SK-N-SH (cell line): ENCODE data around the gene KLK15.

Experiments
- CHD2 ChIP-seq: fragments of 150-350 bp; IDR thresholded peaks from 2 replicates; pipeline ENCODE4 v1.6.1; 2018; ENCODE audit warnings: low read length; ENCODE audit not compliant: partially characterized antibody
- FOSL2 ChIP-seq: IDR thresholded peaks from 2 replicates; pipeline ENCODE4 v1.4.0; 2012; ENCODE audit warnings: low read depth, mild to moderate bottlenecking, moderate library complexity, borderline replicate concordance
- FOXJ3 ChIP-seq: sonication (generic); formaldehyde crosslinking; IDR thresholded peaks from 2 replicates; pipeline ENCODE4 v1.5.1; 2020; ENCODE audit warnings: mild to moderate bottlenecking, missing genetic modification reagents
- GABPA ChIP-seq: IDR thresholded peaks from 2 replicates; pipeline ENCODE4 v1.4.0; 2012; ENCODE audit warnings: low read depth, mild to moderate bottlenecking
- MAX ChIP-seq: IDR thresholded peaks from 2 replicates; pipeline ENCODE4 v1.4.0; 2012; ENCODE audit warnings: low read depth
- NRF1 ChIP-seq: IDR thresholded peaks from 2 replicates; pipeline ENCODE4 v1.6.1; 2012; ENCODE audit warnings: low read depth, mild to moderate bottlenecking, low read length
- SMC3 ChIP-seq: IDR thresholded peaks from 2 replicates; pipeline ENCODE4 v1.6.1; 2012; ENCODE audit warnings: low read depth, low read length, improper control_type of control experiment
- TF ChIP-seq, protein P1 (sequence below): fragments of 200-600 bp; sonication (generic); IDR thresholded peaks from 2 replicates; pipeline ENCODE4 v1.6.1; 2017; ENCODE audit warnings: antibody characterized with exemption, mild to moderate bottlenecking, moderate library complexity
- TF ChIP-seq, protein P2 (sequence below): IDR thresholded peaks from 2 replicates; pipeline ENCODE4 v1.6.1; 2012; ENCODE audit warnings: mild to moderate bottlenecking, low read depth, low read length, moderate library complexity

DNA sequence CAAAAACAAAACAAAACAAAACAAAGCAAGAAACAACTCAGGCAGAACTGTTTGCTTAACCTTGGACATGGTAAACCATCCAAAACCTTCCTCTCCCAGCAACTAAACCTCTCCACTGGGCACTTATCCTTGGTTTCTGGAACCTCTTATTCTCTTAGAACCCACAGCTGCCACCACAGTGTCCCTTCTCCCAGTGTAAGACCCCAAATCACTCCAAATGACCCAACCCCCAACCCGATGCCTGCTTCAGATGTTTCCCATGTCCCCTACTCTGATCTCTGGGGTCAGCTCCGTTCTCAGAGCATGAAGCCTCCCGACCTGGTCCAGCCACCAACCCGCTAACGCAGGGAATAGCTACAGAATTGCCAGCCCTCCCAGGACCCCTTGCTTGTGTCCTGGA, 40.8 kb upstream of the KLK15 start:
- TF ChIP-seq, protein P1, sequence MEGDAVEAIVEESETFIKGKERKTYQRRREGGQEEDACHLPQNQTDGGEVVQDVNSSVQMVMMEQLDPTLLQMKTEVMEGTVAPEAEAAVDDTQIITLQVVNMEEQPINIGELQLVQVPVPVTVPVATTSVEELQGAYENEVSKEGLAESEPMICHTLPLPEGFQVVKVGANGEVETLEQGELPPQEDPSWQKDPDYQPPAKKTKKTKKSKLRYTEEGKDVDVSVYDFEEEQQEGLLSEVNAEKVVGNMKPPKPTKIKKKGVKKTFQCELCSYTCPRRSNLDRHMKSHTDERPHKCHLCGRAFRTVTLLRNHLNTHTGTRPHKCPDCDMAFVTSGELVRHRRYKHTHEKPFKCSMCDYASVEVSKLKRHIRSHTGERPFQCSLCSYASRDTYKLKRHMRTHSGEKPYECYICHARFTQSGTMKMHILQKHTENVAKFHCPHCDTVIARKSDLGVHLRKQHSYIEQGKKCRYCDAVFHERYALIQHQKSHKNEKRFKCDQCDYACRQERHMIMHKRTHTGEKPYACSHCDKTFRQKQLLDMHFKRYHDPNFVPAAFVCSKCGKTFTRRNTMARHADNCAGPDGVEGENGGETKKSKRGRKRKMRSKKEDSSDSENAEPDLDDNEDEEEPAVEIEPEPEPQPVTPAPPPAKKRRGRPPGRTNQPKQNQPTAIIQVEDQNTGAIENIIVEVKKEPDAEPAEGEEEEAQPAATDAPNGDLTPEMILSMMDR: no peak
- TF ChIP-seq SMC3 (no peak), NRF1 (no peak), CHD2 (no peak), FOSL2 (no peak), GABPA (no peak), FOXJ3 (CRISPR knock-in tag) (no peak), MAX (no peak)
- TF ChIP-seq, protein P2, sequence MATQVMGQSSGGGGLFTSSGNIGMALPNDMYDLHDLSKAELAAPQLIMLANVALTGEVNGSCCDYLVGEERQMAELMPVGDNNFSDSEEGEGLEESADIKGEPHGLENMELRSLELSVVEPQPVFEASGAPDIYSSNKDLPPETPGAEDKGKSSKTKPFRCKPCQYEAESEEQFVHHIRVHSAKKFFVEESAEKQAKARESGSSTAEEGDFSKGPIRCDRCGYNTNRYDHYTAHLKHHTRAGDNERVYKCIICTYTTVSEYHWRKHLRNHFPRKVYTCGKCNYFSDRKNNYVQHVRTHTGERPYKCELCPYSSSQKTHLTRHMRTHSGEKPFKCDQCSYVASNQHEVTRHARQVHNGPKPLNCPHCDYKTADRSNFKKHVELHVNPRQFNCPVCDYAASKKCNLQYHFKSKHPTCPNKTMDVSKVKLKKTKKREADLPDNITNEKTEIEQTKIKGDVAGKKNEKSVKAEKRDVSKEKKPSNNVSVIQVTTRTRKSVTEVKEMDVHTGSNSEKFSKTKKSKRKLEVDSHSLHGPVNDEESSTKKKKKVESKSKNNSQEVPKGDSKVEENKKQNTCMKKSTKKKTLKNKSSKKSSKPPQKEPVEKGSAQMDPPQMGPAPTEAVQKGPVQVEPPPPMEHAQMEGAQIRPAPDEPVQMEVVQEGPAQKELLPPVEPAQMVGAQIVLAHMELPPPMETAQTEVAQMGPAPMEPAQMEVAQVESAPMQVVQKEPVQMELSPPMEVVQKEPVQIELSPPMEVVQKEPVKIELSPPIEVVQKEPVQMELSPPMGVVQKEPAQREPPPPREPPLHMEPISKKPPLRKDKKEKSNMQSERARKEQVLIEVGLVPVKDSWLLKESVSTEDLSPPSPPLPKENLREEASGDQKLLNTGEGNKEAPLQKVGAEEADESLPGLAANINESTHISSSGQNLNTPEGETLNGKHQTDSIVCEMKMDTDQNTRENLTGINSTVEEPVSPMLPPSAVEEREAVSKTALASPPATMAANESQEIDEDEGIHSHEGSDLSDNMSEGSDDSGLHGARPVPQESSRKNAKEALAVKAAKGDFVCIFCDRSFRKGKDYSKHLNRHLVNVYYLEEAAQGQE: no peak
